A549 (cell line): ENCODE measurements around the gene ACP5.

Experiments used
- CHD4 ChIP-seq: fragments of 200-600 bp; sonication (generic); IDR thresholded peaks from 2 replicates; pipeline ENCODE4 v1.6.1; 2016; ENCODE audit warnings: antibody characterized with exemption, mild to moderate bottlenecking, borderline replicate concordance
- CTCF ChIP-seq: fragments of >200 bp; sonication (Bioruptor Twin); formaldehyde crosslinking; IDR thresholded peaks from 3 replicates; pipeline ENCODE4 v1.5.1; 2016
- PBX3 ChIP-seq: IDR thresholded peaks from 2 replicates; pipeline ENCODE4 v1.6.1; 2012
- POLR2A ChIP-seq: IDR thresholded peaks from 2 replicates; pipeline ENCODE4 v1.6.1; 2012; ENCODE audit warnings: mild to moderate bottlenecking, low read length
- RNF2 ChIP-seq: fragments of 200-600 bp; sonication (generic); IDR thresholded peaks from 2 replicates; pipeline ENCODE4 v1.6.1; 2016; ENCODE audit warnings: low read depth, mild to moderate bottlenecking, antibody characterized with exemption, moderate library complexity, borderline replicate concordance
- TF ChIP-seq, protein P1 (sequence below): fragments of 450-650 bp; IDR thresholded peaks from 2 replicates; pipeline ENCODE4 v1.6.1; 2014; ENCODE audit warnings: antibody characterized with exemption

- TF ChIP-seq CTCF (peak; percentile 80), POLR2A (no peak), CHD4 (no peak), RNF2 (no peak), PBX3 (no peak)
- TF ChIP-seq, protein P1, sequence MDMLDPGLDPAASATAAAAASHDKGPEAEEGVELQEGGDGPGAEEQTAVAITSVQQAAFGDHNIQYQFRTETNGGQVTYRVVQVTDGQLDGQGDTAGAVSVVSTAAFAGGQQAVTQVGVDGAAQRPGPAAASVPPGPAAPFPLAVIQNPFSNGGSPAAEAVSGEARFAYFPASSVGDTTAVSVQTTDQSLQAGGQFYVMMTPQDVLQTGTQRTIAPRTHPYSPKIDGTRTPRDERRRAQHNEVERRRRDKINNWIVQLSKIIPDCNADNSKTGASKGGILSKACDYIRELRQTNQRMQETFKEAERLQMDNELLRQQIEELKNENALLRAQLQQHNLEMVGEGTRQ = no peak
Observed at GRCh38 chr19:11535792-11536595, 41.5 kb downstream of the ACP5 start.
